Head of caudate nucleus (tissue), 42 donors: ENCODE measurements around the gene TUBB6.

Experiments
- DNase-seq, 42 donors: peaks; one replicate each; pipeline versions ENCODE4 v3.0.0 to v3.0.0-alpha.2; 2020 to 2021; ENCODE audit warnings: mixed read lengths in 7 of 42
- intact Hi-C: fragments of 100-400 bp; cut with DNase I; formaldehyde crosslinking; loops from one replicate; pipeline ENCODE4 v1.15.0; 2022

Gene TUBB6

GRCh38 chr18:12308386-12309100 lies 502 bp downstream of the TUBB6 start:
- intact Hi-C loops = no loop called here
- DNase-seq = peak in 7 of 42 donors; percentile 13 to 60 (median 35)

DNA sequence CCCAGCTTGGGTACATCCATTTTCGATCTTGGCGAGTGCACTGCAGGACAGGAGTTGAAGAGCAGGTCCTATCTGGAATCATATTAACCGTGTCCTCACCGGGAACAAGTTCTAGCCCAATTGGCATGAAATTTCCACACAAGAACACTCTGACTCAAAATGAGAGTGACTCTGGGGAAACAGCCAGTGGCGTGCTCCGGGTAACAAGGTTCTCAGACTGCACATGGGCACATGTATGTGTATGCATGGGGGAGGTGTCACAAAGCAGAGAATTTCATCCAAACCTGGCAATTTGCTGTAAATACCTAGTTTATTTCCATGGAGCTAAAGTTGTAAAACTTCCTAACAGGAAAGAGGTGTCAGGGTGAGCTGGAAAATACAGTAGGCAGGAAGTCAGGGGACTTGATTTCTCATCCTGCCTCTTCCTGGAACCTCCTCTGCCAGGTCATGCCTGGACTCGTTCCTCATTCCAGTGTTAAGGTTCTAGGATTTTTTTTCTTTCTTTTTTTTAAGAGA lies 1.7 kb downstream of the TUBB6 start:
- intact Hi-C loops = no loop called here
- no peak for DNase-seq

GRCh38 chr18:12310762-12311161 lies 2.7 kb downstream of the TUBB6 start:
- DNase-seq = no peak
- intact Hi-C loops = no loop called here

DNA sequence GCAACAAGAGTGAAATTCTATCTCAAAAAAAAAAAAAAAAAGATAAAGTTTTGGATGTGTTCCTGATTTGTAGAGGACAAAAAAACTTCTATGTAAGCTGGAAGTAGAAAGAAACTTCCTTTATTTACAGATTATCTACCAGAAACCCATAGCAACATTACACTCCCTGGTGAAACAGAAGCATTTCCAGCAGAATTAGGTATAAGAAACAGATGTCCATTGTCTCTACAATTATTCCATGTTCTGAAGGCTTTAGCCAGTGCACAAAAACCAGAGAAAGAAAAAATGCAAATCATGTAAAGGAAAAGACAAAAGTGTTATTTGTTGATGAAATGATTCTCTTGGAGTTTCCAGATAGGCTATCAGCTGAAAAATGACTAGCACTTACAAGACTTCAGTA lies 4.9 kb downstream of the TUBB6 start:
- DNase-seq = no peak
- intact Hi-C loops = no loop called here

- intact Hi-C loops = no loop called here
- DNase-seq = no peak
Observed at GRCh38 chr18:12313530-12314245, 5.6 kb downstream of the TUBB6 start.

DNA sequence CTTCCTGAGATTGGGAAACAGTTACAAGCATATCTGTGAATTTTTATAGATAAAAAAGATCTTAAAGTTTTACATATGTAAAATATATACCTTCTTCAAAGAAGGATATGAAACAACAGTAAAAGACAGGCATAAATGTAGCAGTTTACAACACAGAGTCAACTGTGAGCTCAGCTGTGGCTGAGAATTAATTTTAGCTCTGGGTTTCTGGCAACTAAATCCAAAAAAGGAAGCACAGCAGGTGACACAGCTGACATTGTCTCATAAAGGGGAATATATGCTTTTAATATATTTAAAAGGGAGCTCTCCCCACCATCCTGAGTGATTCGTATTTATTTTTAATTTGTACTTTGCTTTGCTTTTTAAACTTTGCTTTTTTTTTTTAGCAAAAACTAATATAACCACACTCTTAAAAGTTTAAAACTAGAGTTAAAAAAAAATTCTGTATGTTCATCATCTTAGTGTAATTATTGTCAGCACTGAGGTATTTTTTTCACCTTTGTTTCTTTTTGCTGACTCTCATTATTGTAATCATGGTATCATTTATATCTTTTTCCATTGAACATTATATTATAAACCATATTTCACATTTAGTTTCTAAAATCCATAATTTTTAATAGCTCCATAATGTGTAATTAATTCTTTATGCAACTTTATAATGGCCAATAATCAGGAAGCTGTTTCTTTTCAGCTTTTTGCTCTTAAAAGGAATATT lies 6.7 kb downstream of the TUBB6 start:
- intact Hi-C loops = no loop called here
- no peak for DNase-seq

GRCh38 chr18:12315490-12315889 lies 7.4 kb downstream of the TUBB6 start:
- no peak for DNase-seq
- intact Hi-C loops = no loop called here

- no peak for DNase-seq
- intact Hi-C loops = no loop called here
Observed at GRCh38 chr18:12315911-12316310, 7.9 kb downstream of the TUBB6 start.

DNA sequence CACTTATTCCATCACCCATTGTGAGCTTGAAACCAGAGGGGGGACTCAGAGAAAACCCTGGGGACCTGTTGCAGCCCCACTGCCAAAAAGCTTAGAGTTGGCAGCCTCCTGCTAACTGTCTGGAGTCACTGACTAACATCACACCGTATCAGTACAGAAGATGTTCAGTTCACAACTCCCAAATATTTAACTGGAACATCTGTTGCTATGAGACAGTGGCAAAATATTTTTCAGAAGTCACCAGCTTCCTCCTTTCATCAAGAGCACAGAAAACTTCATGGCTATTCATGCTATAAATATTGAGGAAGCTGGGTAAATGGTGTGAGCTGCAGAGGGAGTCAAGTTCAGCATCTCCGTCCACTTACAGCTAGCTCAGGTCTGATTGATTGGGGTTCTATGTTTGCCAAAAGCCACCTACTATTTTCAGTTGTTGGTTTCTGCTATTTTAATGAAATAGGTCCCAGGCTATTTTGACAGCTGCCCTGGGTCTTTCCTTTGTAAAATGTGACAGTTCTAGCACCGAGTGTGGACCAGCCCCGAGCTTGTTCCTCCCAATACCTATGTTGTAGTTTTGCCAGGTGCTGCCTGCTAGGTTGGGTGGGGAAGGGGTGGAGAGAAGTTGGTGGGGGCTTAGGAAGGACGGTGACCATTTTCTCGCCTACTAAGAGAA lies 9.8 kb downstream of the TUBB6 start:
- no peak for DNase-seq
- intact Hi-C loops = no loop called here

- DNase-seq = no peak
- intact Hi-C loops = no loop called here
Observed at GRCh38 chr18:12318334-12318697, 10.3 kb downstream of the TUBB6 start.

- no peak for DNase-seq
- intact Hi-C loops = no loop called here
Observed at GRCh38 chr18:12318857-12319256, 10.8 kb downstream of the TUBB6 start.

- no peak for DNase-seq
- intact Hi-C loops = no loop called here
Observed at GRCh38 chr18:12321333-12321732, 13.3 kb downstream of the TUBB6 start.

DNA sequence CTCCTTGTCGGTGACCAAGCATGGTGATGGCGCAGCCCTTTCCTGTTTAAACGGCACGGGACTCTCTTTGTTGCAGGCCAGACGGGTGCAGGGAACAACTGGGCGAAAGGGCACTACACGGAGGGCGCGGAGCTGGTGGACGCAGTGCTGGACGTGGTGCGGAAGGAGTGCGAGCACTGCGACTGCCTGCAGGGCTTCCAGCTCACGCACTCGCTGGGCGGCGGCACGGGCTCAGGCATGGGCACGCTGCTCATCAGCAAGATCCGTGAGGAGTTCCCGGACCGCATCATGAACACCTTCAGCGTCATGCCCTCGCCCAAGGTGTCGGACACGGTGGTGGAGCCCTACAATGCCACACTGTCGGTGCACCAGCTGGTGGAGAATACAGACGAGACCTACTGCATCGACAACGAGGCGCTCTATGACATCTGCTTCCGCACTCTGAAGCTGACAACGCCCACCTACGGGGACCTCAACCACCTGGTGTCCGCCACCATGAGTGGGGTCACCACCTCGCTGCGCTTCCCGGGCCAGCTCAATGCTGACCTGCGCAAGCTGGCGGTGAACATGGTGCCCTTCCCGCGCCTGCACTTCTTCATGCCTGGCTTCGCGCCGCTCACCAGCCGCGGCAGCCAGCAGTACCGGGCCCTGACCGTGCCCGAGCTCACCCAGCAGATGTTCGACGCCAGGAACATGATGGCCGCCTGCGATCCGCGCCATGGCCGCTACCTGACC lies 17.1 kb downstream of the TUBB6 start:
- intact Hi-C loops = no loop called here
- DNase-seq = peak in 1 of 42 donors; percentile 30

DNA sequence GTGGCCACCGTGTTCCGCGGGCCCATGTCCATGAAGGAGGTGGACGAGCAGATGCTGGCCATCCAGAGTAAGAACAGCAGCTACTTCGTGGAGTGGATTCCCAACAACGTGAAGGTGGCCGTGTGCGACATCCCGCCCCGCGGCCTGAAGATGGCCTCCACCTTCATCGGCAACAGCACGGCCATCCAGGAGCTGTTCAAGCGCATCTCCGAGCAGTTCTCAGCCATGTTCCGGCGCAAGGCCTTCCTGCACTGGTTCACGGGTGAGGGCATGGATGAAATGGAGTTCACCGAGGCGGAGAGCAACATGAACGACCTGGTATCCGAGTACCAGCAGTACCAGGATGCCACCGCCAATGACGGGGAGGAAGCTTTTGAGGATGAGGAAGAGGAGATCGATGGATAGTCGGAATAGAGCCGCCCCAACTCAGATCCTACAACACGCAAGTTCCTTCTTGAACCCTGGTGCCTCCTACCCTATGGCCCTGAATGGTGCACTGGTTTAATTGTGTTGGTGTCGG lies 17.7 kb downstream of the TUBB6 start:
- DNase-seq = peak in 1 of 42 donors; percentile 28
- intact Hi-C loops = no loop called here

DNA sequence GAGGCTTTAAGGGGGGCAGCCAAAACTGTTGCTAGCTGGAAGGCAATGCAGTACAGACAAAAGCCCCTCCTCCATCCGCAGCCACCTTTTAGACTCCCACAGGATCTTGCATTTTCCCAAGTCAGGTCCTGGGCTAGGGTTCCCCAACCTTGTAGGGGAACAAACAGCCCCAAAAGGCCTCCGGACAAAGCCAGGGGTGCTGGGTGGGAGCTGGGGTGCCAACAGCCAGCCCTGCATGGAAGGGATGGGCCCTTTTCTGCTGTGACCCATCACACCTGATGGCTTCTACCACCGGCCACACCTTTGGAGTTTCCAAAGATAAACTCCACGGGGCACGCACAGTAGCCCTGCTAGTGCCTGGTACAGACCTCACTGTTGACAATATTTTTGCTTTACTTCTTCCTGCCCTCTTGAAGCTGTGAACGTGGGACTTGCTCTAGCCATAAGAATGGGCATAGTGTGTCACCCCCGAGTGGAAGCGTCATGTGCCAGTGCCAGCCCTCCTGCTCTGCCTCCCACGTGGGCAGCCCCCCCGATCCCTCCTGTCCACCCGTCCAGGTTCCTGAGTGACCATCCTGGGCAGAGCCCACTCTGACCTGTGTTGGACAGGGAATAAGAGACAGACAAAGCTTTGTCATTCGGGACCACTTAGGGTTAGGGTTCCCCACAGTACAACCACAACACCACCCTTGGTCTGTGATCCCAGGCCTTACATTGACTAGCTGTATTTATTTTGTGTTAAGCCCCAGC lies 18.8 kb downstream of the TUBB6 start:
- DNase-seq = peak in 1 of 42 donors; percentile 33
- intact Hi-C loops = no loop called here

DNA sequence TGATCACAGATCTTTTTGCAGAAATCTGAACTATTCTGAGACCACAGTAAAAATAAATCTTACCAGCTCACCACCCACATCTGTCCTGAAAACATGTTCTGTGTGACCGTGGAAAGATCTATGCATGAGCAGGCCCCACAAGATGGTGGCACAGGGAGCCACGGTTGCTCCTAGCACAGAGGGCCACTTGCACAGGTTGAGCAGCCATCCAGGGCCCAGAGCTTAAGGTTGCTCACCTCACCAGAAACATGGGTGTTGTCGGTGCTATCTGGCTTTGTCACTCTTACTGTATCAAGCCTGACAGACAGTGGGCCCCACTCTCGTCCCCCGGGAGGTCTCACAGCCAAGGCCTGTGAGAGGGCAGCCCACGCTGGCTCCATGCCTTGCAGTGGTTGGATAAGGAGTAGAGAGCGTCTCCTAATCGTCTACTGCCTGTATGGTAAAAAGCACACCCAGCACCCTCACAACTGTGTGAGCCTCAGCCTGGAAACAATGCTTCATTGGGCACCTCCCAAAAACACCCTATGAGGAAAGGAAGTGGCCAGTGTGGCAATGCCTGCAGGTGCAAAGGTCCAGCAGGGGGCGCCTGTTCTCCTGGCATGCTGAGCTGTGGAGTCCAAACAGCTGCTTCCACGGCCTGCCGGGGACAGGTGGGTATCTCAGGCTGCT lies 19.6 kb downstream of the TUBB6 start:
- intact Hi-C loops = no loop called here
- peak in 40 of 42 donors; percentile 21 to 87 (median 67) for DNase-seq

DNA sequence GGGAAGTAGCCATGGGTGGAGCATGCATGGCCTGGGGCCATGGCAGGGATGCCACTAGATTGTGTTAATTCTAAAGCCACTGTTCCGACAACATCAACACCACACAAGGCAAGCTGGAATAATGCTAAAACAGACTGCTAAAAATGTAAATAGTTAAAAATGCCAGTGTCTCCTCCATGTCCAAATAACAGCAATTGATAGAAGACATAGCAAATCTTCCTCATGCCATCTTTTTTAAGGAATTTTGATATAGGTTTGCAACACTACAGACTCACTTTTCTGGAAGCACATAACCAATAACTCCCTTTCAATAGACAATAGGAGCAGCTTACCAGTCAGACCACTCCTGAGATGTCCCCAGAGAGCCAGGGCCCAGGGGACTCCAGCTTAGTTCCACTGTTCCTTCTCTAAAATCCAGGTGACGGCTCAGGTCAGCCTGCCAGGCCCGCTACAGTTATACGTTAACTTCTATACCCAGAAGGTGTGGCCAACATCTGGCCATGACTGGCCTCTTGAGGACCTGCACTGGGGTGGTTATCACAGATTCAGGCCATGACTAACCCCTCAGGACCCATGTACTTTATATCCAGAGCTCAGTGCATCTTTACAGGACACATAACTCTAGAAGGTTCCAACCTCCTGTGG lies 20.3 kb downstream of the TUBB6 start:
- intact Hi-C loops = no loop called here
- DNase-seq = peak in 1 of 42 donors; percentile 27
